ENCODE measurements around the gene FOXO3.

- TF ChIP-seq CTCF (IDR thresholded peaks at IDR 0.05 in 4 of 5, conservative IDR thresholded peaks at IDR 0.05 in 1 of 5): no peak
- TF ChIP-seq POLR2A (IDR thresholded peaks at IDR 0.05): no peak
Measured at GRCh38 chr6:108716801-108717791, 156.4 kb downstream of the FOXO3 start.

Measured in gastrocnemius medialis (tissue), 4 donors.